Stimulated activated CD4-positive, alpha-beta T cell treated with anti-CD3 and anti-CD28 coated beads, Interleukin-15, amount 100 ng/mL, for 1 hour (primary cell): ENCODE data around the gene DIP2C.

Source experiments
- DNase-seq, 2 donors: peaks; one replicate each; pipeline ENCODE4 v3.0.0-alpha.2; 2020; ENCODE audit warnings: low read depth in 1 of 2, low spot score in 1 of 2

The DIP2C gene

DNA sequence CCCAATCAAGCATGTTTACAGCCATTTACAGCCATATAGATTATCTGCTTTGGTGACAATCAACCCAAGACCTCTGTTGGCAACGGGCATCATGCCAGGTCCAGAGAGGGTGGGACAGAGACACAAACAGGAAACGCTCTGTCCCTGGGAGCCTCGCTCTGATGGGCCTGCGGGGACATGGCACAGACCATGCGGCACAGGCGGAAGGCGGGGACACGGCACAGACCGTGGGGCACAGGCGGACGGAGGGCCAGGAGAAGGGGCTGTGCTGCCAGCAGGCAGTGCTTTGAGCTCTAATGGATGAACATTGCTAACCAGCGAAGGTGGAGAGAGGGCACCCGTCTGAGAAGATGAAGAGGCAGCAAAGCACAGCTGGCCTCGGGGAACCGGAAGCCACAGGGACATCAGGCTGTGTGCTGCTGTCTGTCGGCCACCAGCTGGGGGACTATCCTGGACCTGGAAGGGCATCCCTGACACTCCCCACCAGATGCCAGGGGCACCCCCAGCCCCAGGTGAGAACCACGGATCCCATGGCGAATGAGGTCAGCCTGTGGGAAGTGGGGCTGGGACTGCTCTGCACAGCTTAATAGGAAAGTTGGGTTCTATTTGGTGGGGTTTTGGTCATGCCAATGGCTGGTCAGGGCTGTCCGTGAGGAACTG is 61.0 kb downstream of the DIP2C start:
- DNase-seq, result no peak

GRCh38 chr10:627032-627992 is 62.2 kb downstream of the DIP2C start:
- no peak for DNase-seq

DNA sequence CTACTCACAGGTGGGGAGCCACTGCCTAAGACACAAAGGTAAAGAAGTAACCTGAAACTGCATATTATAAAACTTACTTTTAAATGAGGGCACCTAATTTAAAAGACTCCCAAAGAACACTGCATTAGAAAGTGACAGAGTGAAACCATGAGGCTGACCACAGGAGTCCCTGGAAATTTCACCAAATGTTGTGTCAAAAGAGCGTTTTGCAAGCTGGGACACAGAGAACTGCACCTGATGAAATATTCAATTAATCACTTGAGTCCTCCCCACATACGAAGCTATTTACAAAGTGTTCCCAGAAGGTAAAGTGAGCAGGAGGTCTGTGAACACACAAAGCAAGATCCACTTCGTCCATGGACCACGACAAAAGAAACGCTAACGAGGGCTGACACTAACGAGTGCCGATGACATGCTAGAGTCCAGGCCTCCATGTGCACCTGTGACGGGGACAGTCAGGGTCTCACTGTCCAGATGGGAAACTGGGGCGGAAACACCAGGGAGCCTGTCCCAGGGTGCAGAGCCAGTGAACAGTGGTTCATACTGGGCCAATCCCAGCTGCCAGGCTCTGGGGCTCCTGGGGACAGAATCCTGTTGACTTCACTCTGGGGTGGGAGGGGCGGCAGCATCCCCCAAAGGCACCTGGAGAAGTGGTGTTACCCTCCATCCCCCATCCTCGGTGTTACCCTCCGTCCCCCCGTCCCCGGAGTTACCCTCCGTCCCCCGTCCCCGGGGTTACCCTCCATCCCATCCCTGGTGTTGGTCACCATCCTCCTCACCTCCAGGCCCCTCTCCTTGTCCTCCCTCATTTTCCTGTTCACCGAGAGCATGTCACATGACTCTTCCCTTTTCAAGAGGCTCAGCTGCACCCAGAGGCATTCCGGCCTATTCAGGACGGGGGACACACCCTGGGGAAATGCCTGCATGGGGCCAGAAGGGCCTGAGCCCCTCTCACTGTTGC is 63.4 kb downstream of the DIP2C start:
- DNase-seq, result no peak

- no peak for DNase-seq
Observed at GRCh38 chr10:625333-625696, 64.2 kb downstream of the DIP2C start.

DNA sequence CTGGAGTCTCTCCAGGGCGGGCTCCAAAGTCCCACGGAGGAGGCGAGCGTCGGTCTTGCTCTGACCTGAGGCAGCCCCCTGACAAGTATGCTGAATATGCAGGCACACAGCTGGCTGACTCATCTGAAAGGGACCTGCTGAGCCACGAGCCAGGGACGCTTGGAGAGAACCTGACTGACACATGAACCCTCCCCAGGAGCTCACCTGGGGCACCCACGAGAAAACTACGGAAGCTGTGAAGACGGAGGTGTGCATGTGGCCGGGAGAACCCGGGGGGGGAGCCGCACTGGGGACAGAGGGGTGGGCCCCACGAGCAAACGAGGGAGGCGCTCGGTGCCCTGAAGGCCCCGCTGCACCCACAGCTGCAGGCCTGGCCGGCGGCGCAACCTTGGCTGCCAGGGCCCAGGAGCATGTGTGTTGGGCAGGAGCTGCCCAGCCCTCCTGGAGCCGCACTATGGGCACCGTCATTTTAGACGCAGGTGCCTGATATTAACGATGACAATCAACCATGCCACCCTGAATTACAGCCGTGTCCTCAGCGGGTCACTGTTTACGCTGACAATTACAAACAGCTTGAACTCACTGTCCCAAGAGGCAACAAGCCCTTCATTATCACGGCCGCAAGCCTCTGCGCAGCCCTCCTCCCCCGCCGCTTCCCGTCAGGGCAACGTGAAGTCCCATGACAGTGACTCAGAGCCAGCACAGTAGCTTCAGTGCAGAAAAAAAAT is 64.7 kb downstream of the DIP2C start:
- no peak for DNase-seq

DNA sequence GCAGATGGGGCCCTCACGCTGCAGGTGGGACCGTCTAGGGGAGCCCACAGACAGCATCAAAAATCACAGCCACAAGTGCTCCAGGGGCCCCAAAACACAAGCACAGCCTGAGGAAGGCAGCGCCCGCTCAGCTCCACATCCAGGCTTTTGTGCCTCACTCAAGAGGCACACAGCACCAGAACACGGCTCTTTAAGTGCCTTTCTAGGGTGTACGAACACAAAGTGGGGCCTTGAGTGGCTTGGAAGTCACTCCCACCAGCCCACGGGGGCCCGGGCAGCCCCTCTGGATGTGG is 65.2 kb downstream of the DIP2C start:
- DNase-seq, result no peak

DNA sequence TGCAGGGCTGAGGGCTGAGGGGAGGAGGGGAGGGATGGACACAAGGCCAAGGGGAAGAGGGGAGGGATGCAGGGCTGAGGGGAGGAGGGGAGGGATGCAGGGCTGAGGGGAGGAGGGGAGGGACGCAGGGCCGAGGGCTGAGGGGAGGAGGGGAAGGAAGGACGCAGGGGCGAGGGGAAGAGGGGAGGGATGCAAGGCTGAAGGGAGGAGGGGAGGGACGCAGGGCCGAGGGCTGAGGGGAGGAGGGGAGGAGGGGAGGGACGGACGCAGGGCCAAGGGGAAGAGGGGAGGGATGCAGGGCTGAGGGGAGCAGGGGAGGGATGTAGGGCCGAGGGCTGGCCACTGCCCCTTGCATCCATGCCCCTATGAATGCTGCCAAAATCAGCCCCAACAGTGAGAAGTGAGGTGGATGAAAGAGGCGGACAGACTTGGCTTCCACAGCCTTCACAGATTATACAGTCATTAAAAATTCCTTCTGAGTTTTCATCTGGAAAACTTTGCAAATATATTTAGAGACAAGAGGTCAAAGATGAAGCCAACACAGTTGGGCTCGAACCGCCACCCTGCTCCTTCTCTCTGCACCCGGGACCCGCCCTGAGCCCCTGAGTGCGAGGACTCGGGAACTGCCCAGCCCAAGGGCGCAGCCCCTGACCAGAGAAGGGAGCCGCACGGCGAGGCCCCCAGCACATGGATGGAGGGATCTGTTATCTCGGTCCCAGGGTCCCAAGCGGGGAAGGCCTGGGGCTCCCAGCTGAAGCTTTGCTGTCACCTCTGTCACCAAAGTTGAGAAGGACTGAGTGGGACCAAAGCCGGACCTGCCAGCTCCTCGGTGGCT is 65.8 kb downstream of the DIP2C start:
- DNase-seq, result no peak

- DNase-seq, result no peak
Observed at GRCh38 chr10:623014-623413, 66.5 kb downstream of the DIP2C start.

GRCh38 chr10:621981-622740 is 67.3 kb downstream of the DIP2C start:
- no peak for DNase-seq

DNA sequence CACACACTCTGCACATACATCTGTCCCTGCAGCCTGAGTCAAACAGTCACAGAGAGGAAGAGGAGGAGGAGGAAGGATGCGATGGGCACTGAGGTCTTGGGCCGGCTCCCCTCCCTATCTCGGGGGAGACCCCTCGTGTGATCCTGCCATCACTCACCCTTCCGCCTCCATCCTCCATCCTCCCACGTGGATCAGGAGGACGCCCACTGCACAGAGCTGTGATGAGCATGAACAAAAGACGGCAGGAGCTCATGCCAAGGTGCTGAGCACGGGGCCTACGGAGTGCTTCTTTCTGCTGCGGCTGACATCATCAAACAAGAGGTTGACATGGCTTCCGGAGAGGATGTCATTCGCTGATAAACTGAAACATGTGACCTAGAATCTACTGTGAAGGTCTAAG is 68.0 kb downstream of the DIP2C start:
- no peak for DNase-seq

- DNase-seq, result no peak
Observed at GRCh38 chr10:620971-621370, 68.5 kb downstream of the DIP2C start.

DNA sequence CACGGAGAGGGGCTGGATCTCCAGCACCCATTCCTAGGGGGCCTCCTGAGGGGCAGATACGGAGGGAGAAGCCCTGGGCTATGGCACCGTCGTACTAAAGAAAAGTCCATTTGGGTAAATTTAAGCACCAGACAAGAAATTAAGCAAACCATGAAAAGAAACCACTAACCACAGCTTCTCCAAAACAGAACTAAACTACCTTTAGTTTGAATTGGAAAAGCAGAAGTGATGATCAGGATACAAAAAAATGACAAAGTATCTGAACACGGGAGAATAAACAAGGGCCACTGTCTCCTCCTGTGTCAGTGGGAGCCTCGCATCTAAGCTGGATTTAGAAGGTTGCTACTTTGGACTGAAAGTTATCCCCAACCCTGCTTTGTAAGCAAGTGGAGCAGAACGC is 69.1 kb downstream of the DIP2C start:
- no peak for DNase-seq

- no peak for DNase-seq
Observed at GRCh38 chr10:619710-620109, 69.8 kb downstream of the DIP2C start.

DNA sequence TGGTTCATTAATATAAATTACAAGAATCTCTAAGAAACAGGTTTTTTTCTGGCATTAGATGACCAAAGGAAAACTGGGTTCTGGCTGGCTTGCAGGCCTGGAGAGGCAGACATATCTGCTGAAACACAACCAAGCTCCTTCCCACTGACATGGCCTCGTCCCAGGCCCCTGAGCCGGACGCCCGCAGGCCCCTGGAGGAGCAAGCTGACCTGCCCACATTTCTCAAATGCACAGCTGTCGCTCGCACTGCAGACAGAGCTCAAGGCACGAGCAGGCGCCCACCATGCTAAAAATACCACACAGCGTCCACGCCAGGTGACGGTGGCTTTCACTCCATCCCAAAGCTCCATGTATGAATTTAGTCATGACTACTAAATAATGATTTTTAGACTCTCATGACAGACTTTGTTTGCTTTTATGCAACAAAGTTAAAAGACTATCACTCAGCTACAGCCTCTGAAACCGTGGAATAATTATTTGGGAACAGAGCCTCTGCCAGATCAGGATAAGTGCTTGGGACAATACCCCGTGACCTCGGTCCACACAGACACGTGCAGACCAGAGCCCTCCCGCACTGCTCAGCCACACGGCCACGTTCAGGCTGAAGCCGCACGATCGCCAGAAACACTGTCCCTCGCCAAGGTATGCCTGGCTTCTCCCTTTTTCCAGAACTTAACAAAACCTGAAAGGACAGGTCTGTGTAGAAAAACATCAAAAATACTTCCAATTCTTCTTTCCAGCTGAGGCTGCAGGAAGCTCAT is 71.1 kb downstream of the DIP2C start:
- DNase-seq, result no peak

DNA sequence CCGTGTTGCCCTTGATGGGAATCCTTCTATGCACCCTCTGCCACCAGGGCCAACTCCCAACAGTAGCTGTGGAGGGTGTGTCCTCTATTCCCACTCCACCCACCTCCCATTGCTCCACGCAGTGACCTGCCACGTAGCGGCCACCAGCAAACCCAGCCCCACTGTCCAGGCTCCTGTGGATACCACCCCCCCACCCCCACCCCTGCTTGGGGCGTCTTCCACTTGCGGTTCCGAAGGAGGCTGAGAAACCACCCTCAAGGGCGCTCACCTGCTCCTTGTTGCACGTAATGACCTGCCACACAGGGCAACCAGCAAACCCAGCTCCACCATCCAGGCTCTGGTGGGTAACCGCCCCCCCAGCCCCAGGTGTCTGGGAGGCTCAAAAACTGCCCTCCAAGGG is 72.0 kb downstream of the DIP2C start:
- no peak for DNase-seq

GRCh38 chr10:615583-616152 is 73.8 kb downstream of the DIP2C start:
- DNase-seq, result no peak

DNA sequence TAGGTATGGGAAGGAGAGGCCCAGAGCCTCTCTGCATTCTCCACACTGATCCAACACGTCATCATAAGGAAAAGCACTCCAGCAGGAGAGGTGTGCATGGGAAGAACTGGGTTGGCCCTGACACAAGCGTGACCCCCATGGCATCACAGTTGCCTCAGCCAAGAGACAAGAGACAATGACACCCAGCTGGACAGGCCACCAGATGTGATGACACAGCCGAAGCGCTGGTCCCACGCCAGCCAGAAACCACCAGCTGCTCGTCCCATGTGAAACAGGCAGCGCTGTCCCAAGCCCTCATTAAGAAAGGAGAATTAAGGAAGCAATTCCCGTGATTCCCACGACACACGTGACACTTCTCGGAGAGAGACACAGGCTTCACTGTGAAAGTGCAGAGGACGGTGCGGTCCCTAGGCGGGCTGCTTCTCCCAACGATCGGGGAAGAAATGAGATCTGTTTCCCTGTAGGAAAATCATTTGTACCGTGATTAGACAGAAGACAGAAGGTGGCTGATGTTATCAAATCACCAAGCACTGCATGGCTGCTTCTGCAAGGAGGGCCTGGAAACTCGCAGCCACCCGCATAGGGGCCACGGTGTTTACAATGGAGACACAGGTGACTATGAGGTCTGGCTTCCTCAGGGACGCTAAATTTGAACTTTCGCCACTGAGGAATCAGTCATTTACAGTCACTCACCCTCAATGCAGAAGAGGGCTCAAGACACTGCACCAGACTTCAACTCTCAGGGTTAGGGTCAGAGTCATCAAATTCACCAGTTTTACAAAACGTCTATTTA is 74.5 kb downstream of the DIP2C start:
- DNase-seq, result no peak
